Right lobe of liver (tissue), 6 donors: ENCODE measurements around the gene FBXO7. TPM values are rescaled to one million over a fixed set of nuclear protein-coding genes. Genes with fewer than 3 reads are reported as not detected.
A peak's percentile ranks its signal among the peaks of the same experiment; 100 is the strongest.
"Not testable (repeated sequence)": the region's sequence is repeated elsewhere in the genome, so short reads cannot be mapped to it uniquely, and the experiment has no call there.

Experiments
- ATAC-seq, 4 donors: fragments of 200-7000 bp; cut with Tn5 transposase; one replicate each; pipeline ENCODE4 v1.9.1; 2020; ENCODE audit warnings: mild to moderate bottlenecking in 4 of 4, moderate library complexity in 4 of 4
- DNase-seq, 3 donors: peaks; one replicate each; pipeline ENCODE4 v3.0.0-alpha.2; 2020
- H3K27ac ChIP-seq, 3 donors: fragments of 200-600 bp; one replicate each; pipeline ENCODE4 v1.8.0; 2022
- H3K27me3 ChIP-seq, 2 donors: fragments of 200-600 bp; one replicate each; pipeline ENCODE4 v1.8.0; 2022
- H3K36me3 ChIP-seq, 4 donors: fragments of 200-600 bp; sonication (generic) in 1 of 4; one replicate each; pipeline versions ENCODE4 v1.5.1 to v1.8.0; 2017 to 2022; ENCODE audit warnings: control low read depth in 1 of 4
- H3K4me1 ChIP-seq, 4 donors: fragments of 200-600 bp; sonication (generic) in 1 of 4; one replicate each; pipeline versions ENCODE4 v1.5.1 to v1.8.0; 2017 to 2022; ENCODE audit warnings: control low read depth in 1 of 4
- H3K4me3 ChIP-seq, 3 donors: fragments of 200-600 bp; one replicate each; pipeline ENCODE4 v1.8.0; 2022
- H3K9me3 ChIP-seq, 4 donors: fragments of 200-600 bp; sonication (generic) in 1 of 4; one replicate each; pipeline versions ENCODE4 v1.5.1 to v1.8.0; 2017 to 2022; ENCODE audit warnings: control low read depth in 1 of 4
- POLR2A ChIP-seq: fragments of 450-650 bp; IDR thresholded peaks from one replicate; pipeline ENCODE4 v1.6.1; 2017; ENCODE audit warnings: antibody characterized with exemption, mild to moderate bottlenecking
- WGBS: methylation state at CpG from one replicate; pipeline ENCODE4 v1.1.6; 2018; ENCODE audit warnings: low coverage, low lambda C conversion rate; ENCODE audit not compliant: insufficient coverage; ENCODE audit errors: missing lambda C conversion rate; 5-methylcytosine and 5-hydroxymethylcytosine counted together
- intact Hi-C, 2 donors: fragments of 100-400 bp; cut with DNase I; formaldehyde crosslinking; loops; one replicate each; pipeline versions ENCODE4 v1.11.2 to v1.14.1; 2022
- total RNA-seq, 6 experiments: library from RNA; depleted of rRNA in 2 of 6; stranded (reverse); fragments of >200 nt in 2 of 6; fragmentation: NEBNext Ultra II Directional in 3 of 6; extraction: Animal tissue kit (Norgen Biotek cat#: 25700) in 3 of 6; gene quantifications; one replicate each; pipeline versions ENCODE4 v1.1.0 to v1.2.4, GENCODE V29; 2016 to 2023
- TF ChIP-seq, protein P1 (sequence below), 4 donors: fragments of 200-600 bp in 3 of 4; fragments of 450-650 bp in 1 of 4; IDR thresholded peaks; one replicate each; pipeline versions ENCODE4 v1.5.1 to v1.8.0; 2016 to 2022; ENCODE audit warnings: antibody characterized with exemption in 4 of 4, mild to moderate bottlenecking in 2 of 4
- donor health status: DM: no; HTN: yes; CAD: no.
- donor health status: DM: no; HTN: no; CAD: no.
- donor health status: DM: no; HTN: no; CAD: no.
- donor health status: DM: no; HTN: yes; CAD: no.
- donor health status: DM: no; HTN: yes; CAD: no.

The FBXO7 gene
- total RNA-seq, 6 experiments from 2014 or later = 37.7 to 100 (median 52.5) TPM

DNA sequence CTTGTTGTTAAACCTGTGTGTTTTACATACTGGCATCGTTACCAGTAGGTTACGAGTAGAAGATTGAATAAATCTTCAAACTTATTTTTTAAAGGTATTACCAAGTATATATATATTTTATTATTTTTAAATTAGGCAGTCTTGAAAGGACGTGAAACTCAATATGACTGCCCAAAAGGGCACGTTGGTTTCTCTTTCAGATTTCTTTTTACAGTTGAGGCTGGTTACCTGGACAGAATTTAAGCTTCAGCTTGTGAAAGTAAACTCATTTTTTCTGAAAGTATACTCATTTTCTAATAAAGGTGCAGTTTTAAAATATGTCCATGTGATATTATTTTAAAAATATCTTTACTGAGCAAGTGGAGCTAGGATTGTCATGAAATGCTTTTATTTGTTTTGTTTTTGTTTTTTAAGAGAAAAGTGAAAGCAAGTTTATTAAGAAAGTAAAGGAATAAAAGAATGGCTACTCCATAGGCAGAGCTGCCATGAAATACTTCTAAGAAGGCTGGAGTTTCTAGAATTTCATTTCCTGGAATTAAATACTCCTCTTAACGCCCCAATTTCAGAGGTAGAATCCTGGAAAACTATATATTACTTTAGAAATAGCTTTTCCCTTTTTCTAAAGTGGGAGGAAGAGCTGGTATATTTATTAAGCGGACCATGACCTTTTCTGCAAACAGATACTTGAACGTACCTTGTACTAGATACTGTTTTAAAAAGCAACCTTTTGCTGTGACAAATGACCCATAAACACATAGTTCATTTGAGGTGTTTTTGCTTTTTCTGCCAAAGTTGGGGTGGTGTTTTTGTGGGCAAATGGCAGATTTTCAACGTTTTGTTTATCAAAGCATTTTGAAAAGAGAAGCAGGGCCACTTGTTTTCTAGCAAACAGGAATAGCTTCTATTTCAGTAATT, 1.9 kb downstream of the FBXO7 start:
- WGBS = 1% methylated on average over 8 of the region's 8 CpGs

DNA sequence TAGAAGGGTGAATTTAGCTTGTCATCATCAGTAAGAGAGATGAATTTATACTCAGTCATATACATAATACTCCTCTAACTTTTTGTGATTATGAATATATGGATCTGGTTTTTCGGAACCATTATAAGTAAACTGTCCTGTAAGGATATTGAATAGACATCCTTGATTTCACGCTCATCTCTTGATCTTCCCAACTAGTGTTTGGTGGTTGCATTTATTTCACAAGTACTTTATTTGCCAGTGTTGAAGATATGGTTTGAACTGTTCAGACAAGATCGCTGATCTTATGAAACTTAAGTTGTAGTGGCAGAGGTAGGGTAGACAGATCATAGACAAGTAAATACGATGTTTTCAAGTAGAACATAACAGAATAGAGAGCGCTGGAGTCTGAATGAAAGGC, 3.0 kb downstream of the FBXO7 start:
- no peaks in the 10 kb centered on the region for H3K9me3 ChIP-seq
- WGBS = 42% methylated on average over 5 of the region's 5 CpGs
- peak overlapping the region in 2 of 3 donors; percentile 99 to 100 for H3K27ac ChIP-seq
- ATAC-seq (no peak), DNase-seq (no peak)
- H3K27me3 ChIP-seq = no peaks in the 10 kb centered on the region
- intact Hi-C loops = no loop called here
- peak overlapping the region in 2 of 3 donors; percentile 21 to 87 for H3K4me3 ChIP-seq
- H3K36me3 ChIP-seq = peaks cover 0 to 21% (median 6%) of the 10 kb centered on the region in 4 donors
- peaks cover 0 to 46% (median 8%) of the 10 kb centered on the region in 4 donors for H3K4me1 ChIP-seq
- TF ChIP-seq, protein P1, sequence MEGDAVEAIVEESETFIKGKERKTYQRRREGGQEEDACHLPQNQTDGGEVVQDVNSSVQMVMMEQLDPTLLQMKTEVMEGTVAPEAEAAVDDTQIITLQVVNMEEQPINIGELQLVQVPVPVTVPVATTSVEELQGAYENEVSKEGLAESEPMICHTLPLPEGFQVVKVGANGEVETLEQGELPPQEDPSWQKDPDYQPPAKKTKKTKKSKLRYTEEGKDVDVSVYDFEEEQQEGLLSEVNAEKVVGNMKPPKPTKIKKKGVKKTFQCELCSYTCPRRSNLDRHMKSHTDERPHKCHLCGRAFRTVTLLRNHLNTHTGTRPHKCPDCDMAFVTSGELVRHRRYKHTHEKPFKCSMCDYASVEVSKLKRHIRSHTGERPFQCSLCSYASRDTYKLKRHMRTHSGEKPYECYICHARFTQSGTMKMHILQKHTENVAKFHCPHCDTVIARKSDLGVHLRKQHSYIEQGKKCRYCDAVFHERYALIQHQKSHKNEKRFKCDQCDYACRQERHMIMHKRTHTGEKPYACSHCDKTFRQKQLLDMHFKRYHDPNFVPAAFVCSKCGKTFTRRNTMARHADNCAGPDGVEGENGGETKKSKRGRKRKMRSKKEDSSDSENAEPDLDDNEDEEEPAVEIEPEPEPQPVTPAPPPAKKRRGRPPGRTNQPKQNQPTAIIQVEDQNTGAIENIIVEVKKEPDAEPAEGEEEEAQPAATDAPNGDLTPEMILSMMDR (IDR thresholded peaks at IDR 0.05) = no peak

More for the DNA sequence above, 1.9 kb downstream of the FBXO7 start:
- no peak for DNase-seq
- Histone ChIP-seq H3K4me1 (peaks cover 0 to 37% (median 8%) of the 10 kb centered on the region in 4 donors), H3K27me3 (no peaks in the 10 kb centered on the region), H3K9me3 (no peaks in the 10 kb centered on the region), H3K4me3 (peak overlapping the region; percentile 87 to 90 (median 89)), H3K27ac (peak overlapping the region; percentile 98 to 100 (median 99)), H3K36me3 (peaks cover 0 to 21% (median 6%) of the 10 kb centered on the region in 4 donors)
- ATAC-seq = peak; percentile 29 to 53 (median 38)
- intact Hi-C loops = no loop called here
- TF ChIP-seq POLR2A = no peak
- TF ChIP-seq, protein P1 (IDR thresholded peaks at IDR 0.05) = no peak

DNA sequence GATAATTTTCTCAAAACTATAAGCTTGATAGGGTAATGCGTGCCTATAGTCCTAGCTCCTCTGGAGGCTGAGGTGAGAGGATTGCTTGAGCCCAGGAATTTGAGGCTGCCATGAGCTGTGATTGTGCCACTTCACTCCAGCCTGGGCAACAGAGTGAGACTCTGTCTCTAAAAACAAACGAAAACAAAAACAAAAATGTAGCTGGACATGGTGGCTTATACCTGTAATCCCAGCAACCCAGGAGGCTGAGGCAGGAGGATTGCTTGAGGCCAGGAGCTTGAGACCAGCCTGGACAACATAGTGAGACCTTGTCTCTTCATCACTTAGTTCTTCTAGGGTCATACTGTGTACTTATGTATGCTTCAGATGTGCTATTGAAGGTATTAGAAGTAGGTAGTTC, 3.9 kb downstream of the FBXO7 start:
- H3K27me3 ChIP-seq, H3K27ac ChIP-seq, DNase-seq, ATAC-seq, H3K4me3 ChIP-seq, H3K9me3 ChIP-seq, intact Hi-C loops: not testable (repeated sequence)
- Histone ChIP-seq H3K4me1 (peaks cover 0 to 44% (median 9%) of the 10 kb centered on the region in 4 donors), H3K36me3 (peaks cover 0 to 22% (median 6%) of the 10 kb centered on the region in 4 donors)
- WGBS = 85% methylated on average over 2 of the region's 2 CpGs

DNA sequence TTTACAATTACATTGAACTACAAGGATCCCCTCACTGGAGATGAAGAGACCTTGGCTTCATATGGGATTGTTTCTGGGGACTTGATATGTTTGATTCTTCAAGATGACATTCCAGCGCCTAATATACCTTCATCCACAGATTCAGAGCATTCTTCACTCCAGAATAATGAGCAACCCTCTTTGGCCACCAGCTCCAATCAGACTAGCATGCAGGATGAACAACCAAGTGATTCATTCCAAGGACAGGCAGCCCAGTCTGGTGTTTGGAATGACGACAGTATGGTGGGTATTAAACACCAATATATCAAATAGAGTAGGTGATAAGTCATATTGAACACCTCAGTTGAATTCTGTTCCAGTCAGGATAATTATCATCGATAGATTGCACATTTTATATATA, 4.4 kb downstream of the FBXO7 start:
- 84% methylated on average over 3 of the region's 3 CpGs for WGBS
- ATAC-seq (no peak), DNase-seq (no peak)
- Histone ChIP-seq H3K36me3 (peaks cover 0 to 26% (median 6%) of the 10 kb centered on the region in 4 donors), H3K27ac (no peak overlapping the region), H3K4me3 (no peak overlapping the region), H3K4me1 (peaks cover 0 to 39% (median 5%) of the 10 kb centered on the region in 4 donors), H3K9me3 (no peaks in the 10 kb centered on the region), H3K27me3 (no peaks in the 10 kb centered on the region)
- TF ChIP-seq, protein P1 (IDR thresholded peaks at IDR 0.05) = no peak
- TF ChIP-seq POLR2A = no peak
- intact Hi-C loops = no loop called here

DNA sequence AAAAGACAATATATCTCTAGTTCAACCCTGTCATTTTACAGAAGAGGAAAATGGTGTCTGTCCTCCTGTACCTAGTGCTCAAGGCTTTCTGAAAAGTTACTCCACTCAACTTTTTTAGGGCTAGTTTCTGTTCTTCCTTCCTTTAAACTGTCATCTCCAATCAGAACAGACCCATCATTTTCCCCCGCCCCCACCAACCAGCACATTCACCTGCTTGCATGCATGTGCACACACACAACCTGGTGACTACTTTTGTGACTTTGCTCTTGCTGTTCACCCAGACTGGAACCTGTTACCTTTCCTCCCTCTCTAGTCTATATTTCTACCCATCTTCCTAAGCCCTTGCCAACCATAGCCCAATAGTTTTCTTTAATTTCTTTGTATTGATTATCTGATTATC, 5.6 kb downstream of the FBXO7 start:
- intact Hi-C loops = no loop called here
- Histone ChIP-seq H3K4me1 (peaks cover 0 to 38% (median 5%) of the 10 kb centered on the region in 4 donors), H3K27ac (no peak overlapping the region), H3K4me3 (no peak overlapping the region), H3K9me3 (no peaks in the 10 kb centered on the region), H3K27me3 (no peaks in the 10 kb centered on the region), H3K36me3 (peaks cover 0 to 39% (median 13%) of the 10 kb centered on the region in 4 donors)
- ATAC-seq = no peak
- 92% methylated on average over 1 of the region's 1 CpG for WGBS
- DNase-seq = no peak
- TF ChIP-seq, protein P1 (IDR thresholded peaks at IDR 0.05) = no peak
- TF ChIP-seq POLR2A = no peak
